GM19463 (cell line): Measurements from ENCODE around the gene SHOX.
"Not testable (repeated sequence)": the region's sequence is repeated elsewhere in the genome, so short reads cannot be mapped to it uniquely, and the experiment has no call there.

Experiments
- ATAC-seq: cut with Tn5 transposase; IDR thresholded peaks from one replicate; pipeline ENCODE4 v1.9.1; 2021; ENCODE audit warnings: mild to moderate bottlenecking, moderate library complexity; ENCODE audit not compliant: unreplicated experiment

SHOX gene

GRCh38 chrX:630612-631496, at the start of gene SHOX:
Gene SHOX (plus strand): TSS chrX:630791. CDS start chrX:630898, 107 bp downstream.
- ATAC-seq = no peak

DNA sequence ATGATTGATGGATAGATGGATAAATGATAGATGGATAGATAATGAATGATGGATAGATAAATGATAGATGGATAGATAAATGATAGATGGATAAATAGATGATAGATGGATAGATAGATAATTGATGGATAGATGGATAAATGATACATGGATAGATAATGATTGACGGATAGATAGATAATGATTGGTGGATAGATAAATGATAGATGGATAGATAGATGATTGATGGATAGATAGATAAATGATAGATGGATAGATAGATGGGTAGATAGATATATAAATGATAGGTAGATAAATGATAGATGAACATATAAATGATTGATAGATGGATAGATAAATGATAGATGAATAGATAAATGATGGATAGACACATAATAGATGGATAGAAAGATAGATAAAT, 49.5 kb upstream of the SHOX start:
- no peak for ATAC-seq

GRCh38 chrX:581720-582298, 48.8 kb upstream of the SHOX start:
- no peak for ATAC-seq

DNA sequence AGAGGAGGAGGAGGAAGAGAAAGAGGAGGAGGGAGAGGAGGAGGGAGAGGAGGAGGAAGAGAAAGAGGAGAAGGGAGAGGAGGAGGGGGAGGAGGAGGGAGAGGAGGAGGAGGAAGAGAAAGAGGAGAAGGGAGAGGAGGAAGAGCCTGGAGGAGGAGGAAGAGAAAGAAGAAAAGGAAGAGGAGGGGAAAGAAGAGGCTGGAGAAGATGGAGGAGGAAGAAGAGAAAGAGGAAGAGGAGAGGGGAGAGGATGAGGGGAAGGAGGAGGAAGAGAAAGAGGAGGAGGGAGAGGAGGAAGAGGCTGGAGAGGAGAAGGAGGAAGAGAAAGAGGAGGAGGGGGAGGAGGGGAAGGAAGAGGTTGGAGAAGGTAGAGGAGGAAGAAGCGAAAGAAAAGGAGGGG, 46.0 kb upstream of the SHOX start:
- ATAC-seq = no peak

GRCh38 chrX:585115-585808, 45.3 kb upstream of the SHOX start:
- ATAC-seq = no peak

GRCh38 chrX:586351-586750, 44.2 kb upstream of the SHOX start:
- ATAC-seq = no peak

GRCh38 chrX:589261-589660, 41.3 kb upstream of the SHOX start:
- not testable (repeated sequence) for ATAC-seq

DNA sequence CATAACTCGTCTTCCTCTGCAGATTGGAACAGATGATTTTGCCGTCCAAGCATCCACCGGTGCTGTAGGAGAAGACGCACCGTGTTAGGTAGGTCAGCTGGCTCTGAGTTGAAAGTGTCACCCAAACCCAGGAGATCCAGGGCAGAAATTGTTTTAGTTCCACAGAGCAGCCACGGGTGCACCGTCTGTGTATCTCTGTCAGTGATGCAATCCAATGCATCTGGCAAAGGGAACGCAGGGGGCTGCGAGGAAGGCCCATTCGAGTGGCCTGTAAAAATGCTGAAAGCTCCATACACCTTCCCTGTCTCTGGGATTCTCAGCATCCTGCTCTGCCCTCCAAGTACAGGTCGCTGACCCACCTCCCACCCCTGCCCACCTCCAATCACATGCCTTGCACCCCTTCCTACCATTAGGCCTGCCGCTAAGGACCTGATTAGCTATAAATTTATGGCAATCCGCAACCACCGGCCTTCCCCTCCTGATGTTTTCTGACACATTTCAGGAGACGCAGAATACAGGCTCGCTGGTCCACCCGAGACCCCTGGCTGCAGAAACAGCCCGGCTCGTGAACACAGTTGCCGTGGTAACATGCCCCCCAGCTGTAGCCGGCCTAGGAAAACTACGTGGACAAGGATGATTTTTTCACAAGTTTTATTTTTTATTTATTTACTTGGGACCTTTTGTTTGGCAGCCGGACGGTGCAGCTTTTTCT, 39.7 kb upstream of the SHOX start:
- ATAC-seq = no peak

GRCh38 chrX:599837-600715, 30.5 kb upstream of the SHOX start:
- no peak for ATAC-seq

DNA sequence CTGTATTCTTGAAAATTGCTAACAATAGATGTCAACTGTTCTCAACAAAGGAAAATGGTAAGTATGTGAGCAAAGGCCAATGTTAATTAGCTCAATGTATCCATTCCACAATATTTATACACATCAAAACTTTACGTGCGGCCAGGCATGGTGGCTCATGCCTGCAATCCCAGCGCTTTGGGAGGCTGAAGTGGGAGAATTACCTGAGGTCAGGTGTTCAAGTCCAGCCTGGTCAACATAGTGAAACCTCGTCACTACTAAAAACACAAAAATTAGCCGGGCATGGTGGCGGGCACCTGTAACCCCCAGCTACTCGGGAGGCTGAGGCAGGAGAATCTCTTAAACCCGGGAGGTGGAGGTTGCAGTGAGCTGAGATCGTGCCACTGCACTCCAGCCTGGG, 27.6 kb upstream of the SHOX start:
- not testable (repeated sequence) for ATAC-seq

GRCh38 chrX:604616-605015, 26.0 kb upstream of the SHOX start:
- ATAC-seq = not testable (repeated sequence)

GRCh38 chrX:608088-608487, 22.5 kb upstream of the SHOX start:
- not testable (repeated sequence) for ATAC-seq

DNA sequence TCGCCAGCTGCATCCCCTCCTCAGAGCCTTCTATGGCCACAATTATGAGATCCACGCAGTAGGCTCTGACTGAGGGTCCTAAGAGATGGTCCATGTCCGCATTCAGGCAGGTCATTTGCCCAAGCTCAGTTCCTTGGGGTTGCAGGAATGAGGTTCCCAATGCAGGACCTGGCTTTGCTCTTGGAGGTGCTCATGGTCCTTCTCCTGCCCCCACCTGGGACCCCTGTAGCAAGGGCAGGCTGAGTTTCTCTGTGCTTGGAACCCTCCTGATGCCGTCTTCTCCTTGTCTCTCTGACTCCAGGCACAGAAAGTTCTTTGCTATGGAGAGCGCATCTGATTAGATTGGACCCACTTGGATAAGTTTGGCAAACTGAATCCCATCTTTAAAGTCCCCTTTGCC, 16.5 kb upstream of the SHOX start:
- no peak for ATAC-seq

- ATAC-seq = no peak
Measured at GRCh38 chrX:617401-617800, 13.2 kb upstream of the SHOX start.

DNA sequence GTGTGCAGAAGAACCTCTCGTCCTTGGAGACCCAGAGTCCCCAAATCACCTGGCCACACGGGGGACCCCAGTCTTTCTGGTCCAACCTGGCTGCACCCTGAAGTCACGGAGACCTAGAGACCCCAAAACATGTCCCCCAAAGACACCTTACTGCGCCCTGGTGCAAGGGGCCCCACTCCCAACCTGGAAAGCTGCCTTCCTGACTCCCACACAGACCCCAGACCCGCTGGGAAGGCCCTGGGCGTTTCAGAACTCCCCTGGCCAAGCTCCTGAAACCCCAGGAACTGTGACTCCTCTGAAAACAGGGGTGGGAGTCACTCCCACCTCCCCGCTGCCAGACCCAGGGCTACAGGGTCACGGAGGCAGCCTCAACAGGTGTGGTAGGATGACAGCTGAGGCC, 12.7 kb upstream of the SHOX start:
- no peak for ATAC-seq

GRCh38 chrX:618304-618703, 12.3 kb upstream of the SHOX start:
- not testable (repeated sequence) for ATAC-seq

DNA sequence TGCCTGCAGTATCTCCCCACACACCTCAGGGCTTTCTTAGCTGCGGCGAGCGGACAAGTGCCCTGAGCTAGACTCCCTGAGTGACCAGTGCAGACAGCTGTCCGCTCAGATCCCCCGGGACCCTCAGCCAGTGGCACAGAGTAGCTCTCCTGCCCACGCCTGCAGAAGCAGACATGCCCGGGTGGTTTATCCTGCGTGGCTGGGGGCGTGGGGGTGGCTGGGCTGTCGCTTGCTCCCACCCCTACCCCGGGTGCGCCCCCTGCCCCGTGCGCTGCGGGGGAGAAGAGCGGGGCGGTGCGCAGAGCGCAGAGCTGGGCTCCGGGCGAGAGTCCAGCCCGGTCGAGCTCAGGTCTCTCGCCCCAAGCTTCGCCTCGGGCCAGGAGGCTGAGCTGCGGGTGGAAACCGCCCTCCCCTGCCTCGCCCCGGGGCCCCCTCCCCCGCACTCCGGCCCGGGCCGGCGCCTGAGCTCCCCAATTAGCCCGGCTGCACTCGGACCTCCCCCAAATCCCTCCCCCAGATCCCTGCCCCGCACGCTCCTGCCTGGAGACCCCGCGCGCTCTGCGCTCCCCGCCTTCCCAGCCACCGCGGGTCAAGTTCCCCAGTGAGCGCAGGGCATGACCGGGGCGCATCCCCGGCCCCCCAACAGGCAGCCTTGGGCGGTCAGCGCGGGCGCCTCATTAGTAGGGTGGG, 11.7 kb upstream of the SHOX start:
- ATAC-seq = no peak

- no peak for ATAC-seq
Measured at GRCh38 chrX:619451-619811, 11.2 kb upstream of the SHOX start.

DNA sequence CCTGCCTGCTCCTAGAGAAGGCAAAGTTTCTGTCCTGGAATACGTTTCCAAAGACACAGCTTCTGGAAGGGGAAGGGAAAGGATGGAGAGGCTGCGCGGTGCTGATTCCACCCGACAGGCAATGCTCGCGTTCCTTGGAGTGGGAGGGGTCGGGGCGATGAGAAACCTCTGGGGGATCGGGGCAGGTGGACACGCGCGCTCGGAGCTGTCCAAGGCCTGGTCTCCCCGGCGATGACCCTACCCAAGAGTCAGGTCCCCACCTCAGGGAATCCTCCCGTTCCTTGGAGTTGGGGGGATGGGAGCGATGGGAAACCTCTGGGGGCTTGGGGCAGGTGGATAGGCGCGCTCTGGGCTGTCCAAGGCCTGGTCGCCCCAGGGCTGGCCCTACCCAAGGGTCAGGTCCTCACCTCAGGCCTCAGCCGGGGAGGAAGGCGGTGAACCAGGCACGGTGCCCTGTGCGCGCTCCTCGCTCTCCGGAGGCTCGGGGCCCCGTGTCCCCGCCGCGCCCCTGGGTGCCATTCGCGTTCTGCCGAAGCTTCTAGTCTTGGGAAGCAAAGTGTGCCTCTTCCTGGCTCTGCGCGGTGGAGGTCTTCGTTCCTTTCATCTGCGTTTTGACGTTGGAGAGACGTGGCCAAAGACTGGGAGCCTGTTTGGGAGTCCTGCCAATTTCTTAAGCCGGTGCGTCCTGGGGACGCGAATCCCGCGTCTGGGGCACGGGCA, 10.6 kb upstream of the SHOX start:
- ATAC-seq = no peak
